HUDEP-2 (cell line): ENCODE results near the gene KDM2B.
"Not testable (repeated sequence)": the region's sequence is repeated elsewhere in the genome, so short reads cannot be mapped to it uniquely, and the experiment has no call there.

Experiments
- DNase-seq, 76 experiments: peaks; one replicate each; lab custom pipeline; 2025; ENCODE audit not compliant: unreplicated experiment in 76 of 76; lab: John Stamatoyannopoulos, UW

Gene KDM2B

DNA sequence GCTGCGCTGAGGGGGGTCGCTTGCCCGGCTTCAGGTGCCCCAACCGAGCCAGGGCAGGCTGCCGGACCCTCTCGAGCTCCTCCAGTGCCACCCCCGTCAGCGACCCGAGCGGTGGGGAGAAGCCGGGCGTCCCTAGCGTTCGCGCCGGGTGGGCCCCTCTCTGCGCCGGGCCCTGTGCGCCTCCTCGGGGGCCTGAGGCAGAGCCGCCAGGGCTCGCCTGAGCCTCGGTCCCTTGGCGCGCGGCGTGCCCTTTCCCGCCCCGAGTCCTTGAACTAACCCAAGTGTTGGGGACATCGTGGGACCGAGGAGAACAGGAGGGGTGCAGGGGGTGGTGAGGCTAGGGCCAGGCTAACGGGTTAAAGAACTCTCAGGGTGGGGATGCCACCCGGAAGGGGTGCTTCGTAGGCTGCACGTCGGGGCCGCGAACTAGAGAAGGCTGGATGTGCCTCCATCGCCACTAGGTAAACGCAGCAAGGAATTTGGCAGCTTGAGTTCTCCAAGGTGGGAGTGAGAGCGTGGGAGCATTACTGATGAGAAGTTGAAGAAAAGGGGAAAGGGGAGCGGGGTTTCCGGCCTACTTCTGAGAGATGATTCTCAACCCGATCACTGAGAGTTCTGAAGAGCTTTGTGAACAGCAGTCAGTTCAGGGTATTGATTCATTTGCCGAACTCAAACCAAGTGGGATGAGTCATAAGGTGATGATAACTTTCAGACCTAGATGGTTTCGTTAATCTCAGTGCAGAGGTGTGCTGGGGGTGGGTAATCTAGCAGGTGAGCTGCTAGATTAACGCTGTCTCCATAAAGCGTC is 180.3 kb downstream of the KDM2B start:
- peak in 26 of 76 experiments; percentile 5 to 67 (median 26) for DNase-seq

DNA sequence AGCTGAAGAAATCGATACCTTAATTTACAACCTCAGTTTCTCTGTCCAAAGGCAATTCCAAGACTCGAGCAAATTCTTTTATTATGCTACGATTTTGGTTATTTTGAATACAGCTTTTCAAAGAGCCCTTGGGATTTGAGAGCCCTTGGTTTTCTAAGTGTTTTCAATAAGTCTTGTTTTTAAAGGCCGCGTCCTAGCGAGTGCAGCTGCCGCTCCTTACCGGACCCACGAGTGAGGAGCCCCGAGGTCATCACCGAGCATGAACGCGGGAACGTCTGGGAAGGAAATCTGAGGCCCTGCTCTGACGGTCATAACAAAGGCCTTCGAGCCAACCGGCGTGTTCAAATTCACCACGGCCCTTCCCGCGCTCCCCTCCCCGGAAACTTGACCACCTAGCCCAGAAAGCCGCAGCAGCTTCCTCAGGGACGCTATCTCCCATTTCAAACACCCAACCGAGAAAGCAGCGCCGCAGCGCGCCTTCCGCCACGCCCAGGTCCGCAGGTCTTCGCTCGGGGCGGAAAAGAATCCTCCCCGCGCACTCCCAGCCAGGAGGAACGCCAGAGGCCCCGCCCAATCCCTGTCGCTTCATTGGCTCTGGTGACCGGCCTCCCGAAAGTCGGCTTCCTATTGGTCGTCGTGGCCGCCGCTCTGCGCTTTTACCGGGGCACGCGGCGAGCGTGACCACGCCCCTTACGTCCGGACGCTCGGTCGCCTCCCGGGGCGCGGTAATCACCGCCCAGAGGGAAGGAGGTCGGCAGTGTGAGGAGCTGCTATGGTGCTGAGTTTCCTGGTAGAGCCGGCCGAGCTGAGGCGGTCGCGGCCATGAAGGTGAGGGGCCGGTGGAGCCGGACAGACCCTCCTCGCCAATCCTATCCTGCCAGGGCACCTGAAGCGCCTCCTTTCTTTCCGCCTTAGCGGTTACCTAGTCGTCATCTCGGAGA is 181.2 kb downstream of the KDM2B start, which contains the start of gene RNF34:
TSS of gene RNF34 (plus strand) at position 728 of the 941 bp plus-strand sequence. CDS start at position 823, 95 bp downstream.
- DNase-seq, result peak; percentile 63 to 99 (median 97)

GRCh38 chr12:121398355-121398754 is 182.5 kb downstream of the KDM2B start:
- no peak for DNase-seq

DNA sequence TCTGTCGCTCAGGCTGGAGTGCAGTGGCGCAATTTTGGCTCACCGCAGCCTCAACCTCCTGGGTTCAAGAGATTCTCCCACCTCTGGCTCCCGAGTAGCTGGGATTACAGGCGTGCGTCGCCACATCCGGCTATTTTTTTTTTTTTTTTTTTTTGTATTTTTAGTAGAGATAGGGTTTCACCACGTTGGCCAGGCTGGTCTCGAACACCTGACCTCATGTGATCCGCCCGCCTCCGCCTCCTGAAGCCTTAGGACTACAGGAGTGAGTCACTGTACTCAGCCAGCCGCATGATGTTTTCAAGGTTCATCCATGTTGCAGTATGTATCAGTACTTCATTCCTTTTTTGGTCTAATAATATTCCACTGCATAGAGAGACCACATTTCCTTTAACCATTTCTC is 183.3 kb downstream of the KDM2B start:
- no peak for DNase-seq

GRCh38 chr12:121392325-121392716 is 188.5 kb downstream of the KDM2B start:
- no peak for DNase-seq

- DNase-seq, result peak in 25 of 76 experiments; percentile 2 to 58 (median 24)
Measured at GRCh38 chr12:121391619-121392324, 189.1 kb downstream of the KDM2B start.

DNA sequence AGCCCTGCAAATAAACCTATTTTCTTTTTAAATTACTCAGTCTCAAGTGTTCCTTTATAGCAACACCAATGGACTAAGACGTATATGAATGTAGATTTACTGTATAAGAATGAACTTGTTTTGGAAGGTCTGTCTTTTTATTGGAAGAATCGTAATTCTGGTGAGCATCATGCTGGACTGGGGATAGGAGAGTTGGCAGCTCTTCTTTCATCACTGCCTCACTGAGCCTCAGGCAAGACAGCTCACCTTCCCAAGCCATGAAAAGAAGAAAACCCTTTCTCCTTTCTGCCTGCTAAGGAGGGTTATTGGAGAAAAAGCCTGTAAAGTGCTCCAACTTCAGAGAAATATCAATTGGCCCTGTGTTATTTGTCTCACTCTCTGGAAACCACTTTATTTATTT is 190.0 kb downstream of the KDM2B start:
- DNase-seq, result no peak

DNA sequence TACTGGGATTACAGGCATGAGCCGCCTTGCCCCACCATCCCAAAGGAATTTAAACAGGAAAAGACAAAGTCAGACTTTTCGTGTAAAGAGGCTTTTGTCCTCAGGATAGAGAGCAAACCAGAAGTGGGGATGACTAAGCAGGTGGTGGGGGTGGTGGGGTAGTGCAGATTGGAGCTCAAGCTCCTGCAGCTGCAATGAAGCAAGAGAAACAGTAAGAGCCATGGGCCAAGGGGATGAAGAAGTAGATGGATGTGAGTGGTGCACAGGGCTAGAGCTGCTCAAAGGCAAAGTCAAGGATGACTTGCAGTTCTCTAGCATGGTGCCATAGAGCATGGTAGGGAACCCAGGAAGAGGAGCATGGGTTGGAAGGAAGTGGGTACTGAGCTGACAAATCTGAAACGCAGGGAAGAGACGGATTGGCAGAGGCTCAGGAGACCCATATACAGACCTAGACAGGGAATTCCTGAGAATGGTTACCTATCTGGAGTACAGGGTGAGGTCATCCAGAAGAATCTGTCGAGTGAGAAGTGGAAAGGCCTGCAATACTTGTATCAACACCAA is 192.3 kb downstream of the KDM2B start:
- no peak for DNase-seq

GRCh38 chr12:121384891-121385290 is 195.9 kb downstream of the KDM2B start:
- not testable (repeated sequence) for DNase-seq

GRCh38 chr12:121383601-121384021 is 197.2 kb downstream of the KDM2B start:
- peak in 1 of 76 experiments; percentile 2 for DNase-seq

- no peak for DNase-seq
Measured at GRCh38 chr12:121379945-121380344, 200.9 kb downstream of the KDM2B start.
